ENCODE results near the gene CHRNA5.

The CHRNA5 gene

GRCh38 chr15:78640527-78641101 is 75.3 kb downstream of the CHRNA5 start:
- DNase-seq, result no peak

DNA sequence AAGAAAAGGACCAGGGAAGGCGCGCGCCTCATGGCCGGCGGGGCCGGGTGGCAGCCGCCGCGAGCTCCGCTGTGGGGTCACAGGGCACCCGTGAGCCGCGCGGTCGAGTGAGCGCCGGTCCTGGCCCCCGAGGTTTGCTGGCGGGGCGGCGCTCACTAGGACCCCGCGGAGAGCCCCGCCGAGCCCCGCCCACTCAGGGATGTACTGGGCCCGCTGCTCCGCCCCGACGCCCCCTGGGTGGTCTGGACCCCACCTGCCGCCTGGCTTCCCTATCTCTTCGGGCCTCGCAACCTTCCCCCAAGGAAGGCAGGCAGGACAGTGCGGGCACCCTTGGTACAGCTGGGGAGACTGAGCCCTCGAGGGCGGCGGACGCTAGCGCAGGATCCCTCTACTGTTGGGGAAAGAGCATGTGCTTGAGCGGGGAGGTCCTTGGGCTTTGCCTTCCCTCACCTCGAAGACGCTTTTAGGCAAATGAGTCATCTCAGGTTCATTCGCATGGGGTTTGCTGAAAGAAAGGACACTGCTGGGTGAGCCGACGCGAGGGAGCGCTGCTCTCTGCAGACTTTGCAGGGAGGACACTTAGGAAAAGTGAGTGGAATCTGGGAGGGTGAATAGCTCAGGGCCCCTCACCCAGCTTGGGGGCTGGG is 75.9 kb downstream of the CHRNA5 start, which contains the start of gene CHRNB4:
Gene CHRNB4, minus strand, starts transcription at position 109 of the 647 bp plus-strand sequence. Its CDS starts 77 bp downstream, at position 32.
- no peak for DNase-seq

DNA sequence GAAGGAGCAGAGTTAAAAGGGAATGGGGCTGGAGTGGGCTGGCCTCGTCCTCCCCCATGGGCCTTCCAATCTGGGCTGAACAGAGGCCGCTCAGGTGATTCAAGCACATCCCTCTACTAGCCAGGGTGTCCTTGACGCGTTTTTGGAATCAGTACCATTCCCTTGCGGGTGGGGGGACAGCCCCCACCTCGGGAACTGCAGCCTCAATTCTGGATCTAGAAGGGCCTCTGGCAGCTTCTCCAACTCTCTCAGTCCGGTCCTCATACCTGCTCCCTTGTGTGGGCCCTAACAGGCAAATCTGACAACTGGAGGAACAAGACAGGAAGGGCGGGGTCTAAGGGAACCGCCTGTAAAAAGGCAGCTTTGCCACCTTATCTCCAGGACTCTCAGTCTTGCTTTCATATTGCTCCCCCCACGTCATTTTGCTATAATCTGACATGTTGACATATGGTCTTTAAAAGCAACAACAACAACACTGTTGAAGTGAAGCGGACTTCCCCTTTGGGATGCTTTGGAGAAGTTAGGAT is 76.5 kb downstream of the CHRNA5 start:
- no peak for DNase-seq

- DNase-seq, result no peak
These were observed 77.0 kb downstream of the CHRNA5 start for GRCh38 chr15:78642331-78642730.
